NCI-H1436 (cell line): ENCODE measurements around the gene DACT2.
"Not testable (repeated sequence)": the region's sequence is repeated elsewhere in the genome, so short reads cannot be mapped to it uniquely, and the experiment has no call there.

Source experiments
- DNase-seq: peaks from one replicate; lab custom pipeline; 2025; lab: John Stamatoyannopoulos, UW

Gene DACT2, protein sequence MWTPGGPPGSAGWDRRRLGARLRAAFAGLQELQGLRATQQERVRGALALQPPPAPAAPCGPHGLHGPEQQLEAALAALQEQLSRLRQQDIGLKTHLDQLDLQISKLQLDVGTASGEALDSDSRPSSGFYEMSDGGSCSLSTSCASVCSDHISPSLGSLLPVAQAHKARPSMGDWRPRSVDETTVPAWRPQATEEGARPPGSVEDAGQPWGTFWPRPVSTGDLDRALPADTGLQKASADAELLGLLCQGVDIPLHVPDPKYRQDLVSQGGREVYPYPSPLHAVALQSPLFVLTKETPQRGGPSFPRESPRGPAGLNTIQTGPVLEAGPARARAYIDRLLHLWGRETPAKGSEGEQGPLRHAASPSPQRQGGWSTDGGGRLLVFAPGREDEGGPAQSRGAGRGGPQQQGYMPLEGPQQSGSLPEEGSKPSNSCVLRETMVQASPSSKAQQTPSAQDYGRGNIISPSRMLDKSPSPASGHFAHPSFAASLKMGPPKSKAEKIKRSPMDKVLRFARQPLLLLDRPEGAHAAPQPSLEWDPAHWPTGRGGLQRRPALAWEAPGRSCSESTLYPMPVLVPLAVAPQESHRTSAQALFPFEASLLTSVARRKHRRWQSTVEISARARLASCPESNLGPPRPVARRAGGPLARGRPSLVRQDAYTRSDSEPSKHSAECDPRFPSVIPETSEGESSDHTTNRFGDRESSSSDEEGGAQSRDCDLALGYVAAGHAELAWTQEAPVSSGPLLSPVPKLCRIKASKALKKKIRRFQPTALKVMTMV

DNA sequence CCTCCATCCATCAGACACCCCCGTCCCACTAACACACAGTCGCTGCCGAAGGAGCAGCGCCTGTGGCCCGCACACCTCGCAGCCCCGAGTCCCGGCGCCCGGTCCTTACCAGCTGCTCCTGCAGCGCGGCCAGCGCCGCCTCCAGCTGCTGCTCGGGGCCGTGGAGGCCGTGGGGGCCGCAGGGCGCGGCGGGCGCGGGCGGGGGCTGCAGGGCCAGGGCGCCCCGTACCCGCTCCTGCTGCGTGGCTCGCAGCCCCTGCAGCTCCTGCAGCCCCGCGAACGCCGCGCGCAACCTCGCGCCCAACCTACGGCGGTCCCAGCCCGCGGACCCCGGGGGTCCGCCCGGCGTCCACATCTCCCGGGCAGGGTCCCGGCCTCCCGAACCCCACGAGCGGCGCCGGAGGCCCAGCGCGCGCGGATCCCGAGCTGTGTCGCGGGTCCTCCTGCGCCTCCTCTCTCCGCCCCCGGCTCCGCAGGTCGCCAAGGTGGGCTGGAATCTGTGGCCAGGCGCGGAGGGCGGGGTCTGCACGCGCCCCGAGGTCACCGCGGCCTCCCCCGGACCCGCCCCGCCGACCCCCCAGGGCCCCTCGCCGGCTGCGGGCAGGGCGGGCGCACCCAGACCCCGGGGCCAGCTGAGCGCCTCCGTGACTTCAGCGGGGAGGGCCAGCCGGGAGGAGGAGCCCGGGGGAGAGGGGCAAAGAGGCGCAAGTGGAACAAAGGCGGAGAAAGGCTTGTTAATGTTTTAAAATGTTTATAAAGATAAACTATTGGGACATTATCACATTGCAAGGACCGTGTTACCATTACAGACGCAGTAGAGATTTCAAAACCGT lies at the start of gene DACT2:
Gene DACT2 (minus strand): TSS at position 499 of the 833 bp plus-strand sequence. CDS start 144 bp downstream, at position 355.
- DNase-seq: no peak

DNA sequence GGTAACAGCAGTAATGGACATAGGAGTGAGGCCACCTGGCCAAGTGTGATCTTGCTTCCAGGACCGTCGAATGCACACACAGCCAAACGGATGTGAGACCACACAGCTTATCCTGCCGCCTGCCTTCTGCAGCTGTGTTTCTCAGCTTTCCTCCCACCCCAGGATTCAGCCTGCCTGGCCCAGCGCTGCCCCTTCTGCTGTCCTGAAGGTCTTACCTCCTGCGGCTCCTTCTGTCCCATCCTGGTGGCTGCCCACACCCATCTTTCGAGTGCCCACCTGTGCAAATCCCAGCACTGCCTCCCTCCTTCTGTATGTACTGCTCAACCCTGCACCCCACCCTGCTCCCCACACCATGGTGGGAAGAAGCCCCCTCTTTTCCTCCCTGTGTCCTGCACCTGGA lies 49.4 kb upstream of the DACT2 start:
- DNase-seq: no peak

GRCh38 chr6:168368066-168368820 lies 48.7 kb upstream of the DACT2 start:
- no peak for DNase-seq

GRCh38 chr6:168367285-168367751 lies 47.7 kb upstream of the DACT2 start:
- no peak for DNase-seq

- no peak for DNase-seq
These were observed 46.9 kb upstream of the DACT2 start for GRCh38 chr6:168366473-168366872.

DNA sequence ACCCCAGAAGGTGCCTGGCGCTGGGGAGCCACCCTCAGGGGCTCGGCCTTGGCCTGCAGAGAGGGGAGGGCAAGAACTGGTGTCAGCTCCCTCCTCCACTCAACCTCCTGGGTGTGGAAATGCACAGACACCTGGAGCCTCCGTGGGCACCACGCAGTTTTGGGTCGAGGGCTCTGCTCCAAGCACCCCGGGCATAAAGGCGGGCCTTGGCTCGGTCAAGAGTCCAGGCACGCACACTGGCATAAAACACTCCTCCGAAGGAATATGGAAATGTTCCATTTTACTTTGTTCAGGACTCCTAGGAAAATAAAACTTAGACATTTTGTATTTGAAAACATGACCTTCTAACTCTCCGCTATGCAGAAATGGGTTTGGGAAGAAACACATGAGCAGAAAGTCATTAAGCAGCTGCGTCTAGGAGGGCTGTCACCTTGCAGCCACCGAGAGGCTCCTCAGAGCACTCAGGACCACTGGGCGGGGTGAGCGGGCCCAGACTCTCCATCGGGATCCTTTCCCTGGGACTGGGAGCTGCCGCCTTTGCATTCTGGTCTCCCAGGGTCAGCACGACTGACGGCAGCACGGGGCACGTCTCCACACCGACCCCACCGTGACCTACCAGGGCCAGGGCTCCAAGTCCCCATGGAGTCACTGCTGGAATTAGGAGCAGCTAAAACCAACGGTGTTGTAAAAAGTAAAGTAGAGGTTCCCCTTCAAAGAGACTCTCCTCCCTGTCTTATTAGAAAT lies 46.0 kb upstream of the DACT2 start:
- no peak for DNase-seq

- DNase-seq: no peak
These were observed 45.3 kb upstream of the DACT2 start for GRCh38 chr6:168364793-168365421.

DNA sequence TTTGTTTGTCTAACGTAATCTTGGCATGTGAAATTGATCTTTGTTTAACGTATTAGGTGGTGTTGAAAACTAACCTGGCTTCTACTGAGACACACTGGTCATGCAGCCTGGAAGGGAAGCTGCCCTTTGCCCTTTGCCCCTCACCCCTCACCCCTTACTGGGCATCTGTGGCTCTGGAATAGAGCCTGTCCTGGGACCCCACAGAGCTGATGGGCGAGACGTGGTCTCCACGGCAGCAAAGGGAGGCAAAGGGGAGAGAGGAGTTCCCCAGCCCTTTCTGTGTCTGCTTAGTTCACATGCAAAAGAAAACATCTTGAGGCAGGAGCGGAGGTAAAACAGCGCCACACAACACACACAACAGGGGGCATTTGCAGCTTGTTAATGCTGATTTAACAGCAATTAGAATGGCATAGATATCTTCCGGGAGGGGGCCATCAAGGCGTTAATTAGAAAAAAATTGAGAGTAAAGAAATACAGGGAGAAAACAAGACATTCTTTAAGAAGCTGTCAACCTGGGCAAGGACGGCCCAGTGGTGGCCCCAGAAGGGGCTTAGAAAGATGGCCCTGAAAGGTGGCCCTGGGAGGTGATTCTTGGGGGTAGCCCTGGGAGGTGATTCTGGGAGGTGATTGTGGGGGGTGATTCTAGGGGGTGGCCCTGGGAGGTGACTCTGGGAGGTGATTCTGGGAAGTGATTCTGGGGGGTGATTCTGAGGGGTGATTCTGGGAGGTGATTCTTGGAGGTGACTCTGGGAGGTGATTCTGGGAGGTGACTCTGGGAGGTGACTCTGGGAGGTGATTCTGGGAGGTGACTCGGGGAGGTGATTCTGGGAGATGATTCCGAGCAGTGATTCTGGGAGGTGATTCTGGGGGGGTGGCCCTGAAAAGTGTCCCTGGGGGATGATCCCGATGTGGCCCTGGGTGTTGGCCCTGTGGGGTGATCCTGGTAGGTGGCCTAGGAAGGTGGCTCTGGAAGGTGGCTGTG lies 44.5 kb upstream of the DACT2 start:
- no peak for DNase-seq

GRCh38 chr6:168363302-168363701 lies 43.7 kb upstream of the DACT2 start:
- DNase-seq: no peak

- DNase-seq: no peak
These were observed 42.9 kb upstream of the DACT2 start for GRCh38 chr6:168362276-168362990.

DNA sequence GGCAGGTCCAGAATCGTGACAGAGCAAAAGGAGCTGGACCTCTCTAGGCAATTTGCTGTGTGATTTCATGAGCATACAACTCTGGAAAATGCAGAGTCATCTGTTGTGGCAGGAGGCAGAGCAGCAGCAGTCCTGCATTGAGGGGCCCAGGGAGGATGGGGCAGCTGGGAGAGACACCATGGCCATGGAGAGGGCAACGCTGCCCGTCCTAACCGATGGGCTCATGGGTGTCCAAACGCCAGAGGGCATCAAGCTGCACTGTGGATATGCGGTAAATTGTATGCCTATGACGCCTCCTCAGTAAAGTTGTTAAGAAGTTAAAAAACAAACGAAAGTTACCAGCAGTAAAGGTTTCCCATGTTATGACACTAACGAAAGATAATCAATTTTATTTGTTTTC lies 42.2 kb upstream of the DACT2 start:
- no peak for DNase-seq

GRCh38 chr6:168359794-168360193 lies 40.2 kb upstream of the DACT2 start:
- no peak for DNase-seq

- no peak for DNase-seq
These were observed 39.4 kb upstream of the DACT2 start for GRCh38 chr6:168358842-168359420.

DNA sequence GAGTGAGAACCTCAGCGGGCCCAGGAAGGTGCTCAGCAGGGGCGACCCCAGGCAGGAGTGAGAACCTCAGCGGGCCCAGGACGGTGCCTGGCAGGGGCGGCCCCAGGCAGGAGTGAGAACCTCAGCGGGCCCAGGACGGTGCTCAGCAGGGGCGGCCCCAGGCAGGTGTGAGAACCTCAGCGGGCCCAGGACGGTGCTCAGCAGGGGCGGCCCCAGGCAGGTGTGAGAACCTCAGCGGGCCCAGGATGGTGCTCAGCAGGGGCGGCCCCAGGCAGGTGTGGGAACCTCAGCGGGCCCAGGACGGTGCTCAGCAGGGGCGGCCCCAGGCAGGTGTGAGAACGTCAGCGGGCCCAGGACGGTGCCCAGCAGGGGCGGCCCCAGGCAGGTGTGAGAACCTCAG lies 37.3 kb upstream of the DACT2 start:
- DNase-seq: not testable (repeated sequence)

GRCh38 chr6:168355716-168356522 lies 36.3 kb upstream of the DACT2 start:
- DNase-seq: peak; percentile 13

DNA sequence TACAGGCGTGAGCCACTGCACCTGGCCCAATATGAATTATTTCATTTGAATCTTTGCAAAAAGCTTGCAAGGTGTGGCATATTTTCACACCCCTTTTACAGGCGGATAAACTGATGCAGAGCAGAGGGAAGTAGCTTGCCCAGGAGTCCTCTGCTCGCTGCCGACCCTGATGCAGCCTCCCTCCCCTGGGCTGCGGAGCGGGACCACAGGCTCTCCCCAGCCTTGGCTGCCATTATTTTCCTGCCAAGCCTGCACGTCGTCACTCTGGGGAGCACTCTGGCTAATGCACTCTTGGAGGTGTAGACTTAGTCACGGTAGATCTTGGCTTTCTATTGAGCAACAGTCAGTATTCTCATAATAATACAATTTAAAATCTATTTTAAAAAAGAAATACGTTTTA lies 34.8 kb upstream of the DACT2 start:
- no peak for DNase-seq

DNA sequence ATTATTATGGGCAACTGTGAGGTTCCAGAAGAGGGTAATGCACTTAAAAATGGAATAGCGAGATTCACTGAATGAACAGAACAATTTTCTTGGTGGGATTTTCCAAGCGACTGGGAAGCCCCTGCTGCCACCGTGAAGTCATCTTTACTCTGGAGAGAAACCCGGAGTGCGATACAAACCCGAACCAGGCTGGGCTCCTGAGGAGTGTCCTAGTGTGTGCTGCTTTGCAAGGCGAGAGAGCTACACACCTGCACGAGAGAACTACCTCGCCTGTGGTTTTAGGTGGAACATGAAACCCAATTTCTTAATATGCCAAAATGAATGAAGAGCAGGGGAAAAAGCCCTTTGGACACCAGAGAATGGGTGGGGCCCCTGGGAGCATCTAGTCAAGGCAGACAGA lies 33.5 kb upstream of the DACT2 start:
- DNase-seq: no peak
